ENCODE measurements around the gene GPR35. TPM values are rescaled to one million over a fixed set of nuclear protein-coding genes. Genes with fewer than 3 reads are reported as not detected.

Gene GPR35
- total RNA-seq, 2 donors from 2014 or later = 0.55 to 0.71 TPM

DNA sequence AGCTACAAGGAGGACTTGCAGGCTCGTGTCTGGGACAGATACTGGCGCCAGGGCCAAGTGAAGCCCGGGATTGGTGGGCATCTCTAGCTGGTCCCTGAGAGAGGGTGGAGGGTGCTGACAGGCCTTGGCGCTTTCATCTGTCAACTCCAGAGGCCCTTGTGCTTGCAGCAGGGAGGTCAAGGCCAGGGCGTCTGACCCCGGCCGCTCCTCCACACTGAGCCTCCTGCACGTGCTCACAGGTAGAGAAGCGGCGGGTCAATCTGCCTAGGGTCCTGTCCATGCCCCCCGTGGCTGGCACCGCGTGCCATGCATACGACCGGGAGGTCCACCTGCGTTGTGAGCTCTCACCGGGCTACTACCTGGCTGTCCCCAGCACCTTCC is 29.2 kb upstream of the GPR35 start:
- no peaks in the 10 kb centered on the region for H3K4me1 Mint-ChIP-seq
- no peaks in the 10 kb centered on the region for H3K9me3 Mint-ChIP-seq
- Histone ChIP-seq H3K9me3 (ENCODE audit: control insufficient read depth, low read length) (no peaks in the 10 kb centered on the region), H3K36me3 (ENCODE audit: control insufficient read depth, insufficient read depth, low read length) (peaks cover 12% of the 10 kb centered on the region), H3K9ac (ENCODE audit: extremely low read depth, low read length, poor library complexity, severe bottlenecking) (no peak overlapping the region), H3K27me3 (ENCODE audit: control insufficient read depth, insufficient read depth, low read length, poor library complexity, severe bottlenecking) (no peaks in the 10 kb centered on the region), H3K4me1 (ENCODE audit: control insufficient read depth, insufficient read depth, low read length) (no peaks in the 10 kb centered on the region), H3K27ac (ENCODE audit: low read depth, low read length) (no peak overlapping the region), H3K4me3 (ENCODE audit: low read length) (no peak overlapping the region)
- no peak overlapping the region for H3K4me3 Mint-ChIP-seq
- H3K27ac Mint-ChIP-seq = no peak overlapping the region
- 92 to 97% methylated on average over 15 to 17 of the region's 17 CpGs for WGBS, 2 experiments (ENCODE audit: insufficient coverage in 1 of 2, insufficient read length in 1 of 2)
- DNase-seq = no peak
- TF ChIP-seq, protein P1, sequence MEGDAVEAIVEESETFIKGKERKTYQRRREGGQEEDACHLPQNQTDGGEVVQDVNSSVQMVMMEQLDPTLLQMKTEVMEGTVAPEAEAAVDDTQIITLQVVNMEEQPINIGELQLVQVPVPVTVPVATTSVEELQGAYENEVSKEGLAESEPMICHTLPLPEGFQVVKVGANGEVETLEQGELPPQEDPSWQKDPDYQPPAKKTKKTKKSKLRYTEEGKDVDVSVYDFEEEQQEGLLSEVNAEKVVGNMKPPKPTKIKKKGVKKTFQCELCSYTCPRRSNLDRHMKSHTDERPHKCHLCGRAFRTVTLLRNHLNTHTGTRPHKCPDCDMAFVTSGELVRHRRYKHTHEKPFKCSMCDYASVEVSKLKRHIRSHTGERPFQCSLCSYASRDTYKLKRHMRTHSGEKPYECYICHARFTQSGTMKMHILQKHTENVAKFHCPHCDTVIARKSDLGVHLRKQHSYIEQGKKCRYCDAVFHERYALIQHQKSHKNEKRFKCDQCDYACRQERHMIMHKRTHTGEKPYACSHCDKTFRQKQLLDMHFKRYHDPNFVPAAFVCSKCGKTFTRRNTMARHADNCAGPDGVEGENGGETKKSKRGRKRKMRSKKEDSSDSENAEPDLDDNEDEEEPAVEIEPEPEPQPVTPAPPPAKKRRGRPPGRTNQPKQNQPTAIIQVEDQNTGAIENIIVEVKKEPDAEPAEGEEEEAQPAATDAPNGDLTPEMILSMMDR (conservative IDR thresholded peaks at IDR 0.05) = no peak
- peaks cover 16% of the 10 kb centered on the region for H3K36me3 Mint-ChIP-seq (ENCODE audit: low read depth)
- H3K27me3 Mint-ChIP-seq (ENCODE audit: insufficient read depth) = no peaks in the 10 kb centered on the region

DNA sequence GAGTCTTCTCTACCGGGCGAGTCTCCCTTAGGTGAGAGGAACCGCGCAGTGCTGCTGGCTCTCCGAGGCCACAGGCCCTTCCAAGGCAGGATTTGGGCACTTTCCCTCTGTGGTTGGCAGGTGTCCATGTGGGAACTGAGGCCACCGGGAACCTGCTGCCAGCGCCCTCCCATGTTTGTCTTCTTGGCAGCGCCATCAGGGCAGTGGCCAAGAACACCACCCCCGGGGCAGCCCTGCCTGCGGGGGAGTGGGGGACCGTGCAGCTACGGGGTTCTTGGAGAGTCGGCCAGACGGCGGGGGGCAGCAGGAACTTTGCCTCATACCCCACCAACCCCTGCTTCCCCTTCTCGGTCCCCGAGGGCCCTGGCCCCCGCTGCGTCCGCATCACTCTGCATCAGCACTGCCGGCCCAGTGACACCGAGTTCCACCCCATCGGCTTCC is 28.8 kb upstream of the GPR35 start:
- peaks cover 7% of the 10 kb centered on the region for H3K36me3 ChIP-seq (ENCODE audit: control insufficient read depth, insufficient read depth, low read length)
- Mint-ChIP-seq H3K27me3 (ENCODE audit: insufficient read depth) (no peaks in the 10 kb centered on the region), H3K4me3 (no peak overlapping the region), H3K4me1 (no peaks in the 10 kb centered on the region), H3K27ac (no peak overlapping the region), H3K9me3 (no peaks in the 10 kb centered on the region), H3K36me3 (ENCODE audit: low read depth) (peaks cover 13% of the 10 kb centered on the region)
- no peak overlapping the region for H3K4me3 ChIP-seq (ENCODE audit: low read length)
- no peak overlapping the region for H3K9ac ChIP-seq (ENCODE audit: extremely low read depth, low read length, poor library complexity, severe bottlenecking)
- DNase-seq = no peak
- H3K27me3 ChIP-seq (ENCODE audit: control insufficient read depth, insufficient read depth, low read length, poor library complexity, severe bottlenecking) = no peaks in the 10 kb centered on the region
- TF ChIP-seq, protein P1 (conservative IDR thresholded peaks at IDR 0.05) = no peak
- WGBS, 2 experiments (ENCODE audit: insufficient coverage in 1 of 2, insufficient read length in 1 of 2) = 93 to 95% methylated on average over 5 to 23 of the region's 23 CpGs
- H3K27ac ChIP-seq (ENCODE audit: low read depth, low read length) = no peak overlapping the region
- H3K9me3 ChIP-seq (ENCODE audit: control insufficient read depth, low read length) = no peaks in the 10 kb centered on the region
- no peaks in the 10 kb centered on the region for H3K4me1 ChIP-seq (ENCODE audit: control insufficient read depth, insufficient read depth, low read length)

DNA sequence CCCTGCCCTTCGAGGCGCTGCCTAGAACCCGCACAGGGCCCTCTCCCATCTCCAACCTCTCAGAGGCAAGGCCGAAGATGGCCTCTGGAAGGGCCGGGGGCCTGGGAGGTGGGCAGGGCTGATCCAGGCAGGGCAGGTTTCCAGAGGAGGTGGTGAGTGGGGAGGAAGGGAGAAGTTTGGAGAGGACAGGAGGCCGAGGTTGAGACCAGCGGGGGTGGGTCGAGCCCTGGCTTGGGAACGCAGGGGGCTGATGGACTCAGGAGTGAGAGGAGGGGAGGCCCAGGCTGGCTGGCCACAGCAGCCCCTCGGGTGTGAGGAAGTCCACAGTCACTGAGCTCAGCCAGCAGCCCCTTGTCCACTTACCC is 28.2 kb upstream of the GPR35 start:
- H3K9ac ChIP-seq (ENCODE audit: extremely low read depth, low read length, poor library complexity, severe bottlenecking) = no peak overlapping the region
- no peak overlapping the region for H3K4me3 Mint-ChIP-seq
- no peaks in the 10 kb centered on the region for H3K27me3 Mint-ChIP-seq (ENCODE audit: insufficient read depth)
- H3K36me3 Mint-ChIP-seq (ENCODE audit: low read depth) = peaks cover 14% of the 10 kb centered on the region
- TF ChIP-seq, protein P1 (conservative IDR thresholded peaks at IDR 0.05) = no peak
- peaks cover 7% of the 10 kb centered on the region for H3K36me3 ChIP-seq (ENCODE audit: control insufficient read depth, insufficient read depth, low read length)
- no peak overlapping the region for H3K27ac ChIP-seq (ENCODE audit: low read depth, low read length)
- no peaks in the 10 kb centered on the region for H3K9me3 Mint-ChIP-seq
- no peaks in the 10 kb centered on the region for H3K27me3 ChIP-seq (ENCODE audit: control insufficient read depth, insufficient read depth, low read length, poor library complexity, severe bottlenecking)
- no peak overlapping the region for H3K4me3 ChIP-seq (ENCODE audit: low read length)
- 82 to 94% methylated on average over 3 to 10 of the region's 10 CpGs for WGBS, 2 experiments (ENCODE audit: insufficient coverage in 1 of 2, insufficient read length in 1 of 2)
- H3K4me1 Mint-ChIP-seq = no peaks in the 10 kb centered on the region
- no peak for DNase-seq
- no peak overlapping the region for H3K27ac Mint-ChIP-seq
- no peaks in the 10 kb centered on the region for H3K4me1 ChIP-seq (ENCODE audit: control insufficient read depth, insufficient read depth, low read length)
- no peaks in the 10 kb centered on the region for H3K9me3 ChIP-seq (ENCODE audit: control insufficient read depth, low read length)
